ENCODE data around the gene GCC2. TPM values are rescaled to one million over a fixed set of nuclear protein-coding genes. Genes with fewer than 3 reads are reported as not detected.
A peak's percentile ranks its signal among the peaks of the same experiment; 100 is the strongest.

Gene GCC2
- polyA plus RNA-seq, 1 of the 3 experiments (the other 2 are of a cell fraction): 4.5 TPM

DNA sequence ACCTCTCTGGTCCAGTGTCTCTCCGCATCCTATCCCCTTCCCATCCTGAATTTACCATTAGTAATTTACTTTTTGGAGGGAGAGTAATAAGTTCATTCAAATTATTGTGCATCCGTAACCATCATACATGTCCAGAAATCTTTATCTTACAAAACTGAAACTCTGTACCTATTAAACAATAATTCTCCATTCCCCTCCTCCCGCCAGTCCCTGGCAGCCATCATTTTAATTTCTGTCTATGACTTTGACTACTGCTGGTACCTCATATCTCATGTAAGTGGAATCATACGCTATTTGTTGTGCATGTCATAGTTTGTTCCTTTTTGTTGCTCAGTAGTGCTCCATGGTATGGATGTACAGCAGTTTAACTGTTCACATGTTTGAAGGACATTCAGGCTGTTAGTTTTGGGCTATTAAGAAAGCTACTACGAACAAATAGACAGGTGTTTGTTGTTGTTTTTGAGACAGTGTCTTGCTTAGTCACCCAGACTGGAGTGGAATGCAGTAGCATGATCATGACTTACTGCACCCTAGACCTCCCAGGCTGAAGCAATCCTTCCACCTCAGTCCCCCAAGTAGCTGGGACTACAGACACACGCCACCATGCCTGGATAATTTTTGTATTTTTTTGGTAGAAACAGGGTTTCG lies 87.3 kb downstream of the GCC2 start:
- Histone ChIP-seq H3K9ac (peak overlapping the region; percentile 92; the same call in 1 of the 2 replicates), H3F3A (replicated peaks; ENCODE audit: insufficient read depth) (peaks cover 12% of the 10 kb centered on the region), H3K27me3 (ENCODE audit: insufficient read depth) (no peaks in the 10 kb centered on the region), H3K36me3 (replicated peaks in 1 of 2; ENCODE audit: control insufficient read depth in 1 of 2, insufficient read depth in 2 of 2, low read length in 1 of 2) (peaks cover 0 to 7% of the 10 kb centered on the region in 2 experiments), H3K9me2 (no peaks in the 10 kb centered on the region), H3K27ac (ENCODE audit: low read depth in 2 of 2, low read length in 1 of 2) (peak overlapping the region in 1 of 2 experiments; percentile 85; a peak in 1 of 4 replicates), H3K9me3 (no peaks in the 10 kb centered on the region), H3K4me1 (ENCODE audit: control insufficient read depth in 1 of 2, insufficient read depth in 2 of 2, low read depth in 1 of 2, low read length in 1 of 2) (peaks cover 12% of the 10 kb centered on the region in 2 experiments; a peak in 3 of 4 replicates), H3K79me2 (ENCODE audit: insufficient read depth) (peaks cover 80% of the 10 kb centered on the region), H2AFZ (ENCODE audit: low read depth) (no peak overlapping the region), H4K20me1 (ENCODE audit: insufficient read depth) (peaks cover 62% of the 10 kb centered on the region), H3K4me2 (peak overlapping the region; percentile 76), H3K4me3 (ENCODE audit: low read depth in 2 of 2, low read length in 1 of 2) (peak overlapping the region; percentile 87 to 98; a peak in 3 of 4 replicates)
- ChIA-PET POLR2A (no interaction called here), CTCF (interaction anchor here (1.4 to 2.0 kb wide), 3 partner anchors 8 to 100 kb away, joined by 4 to 13 read pairs (median 6); no protein-coding TSS in a partner anchor)
- no peak for DNase-seq
- TF ChIP-seq EP300 (IDR thresholded peaks at IDR 0.05; ENCODE audit: borderline replicate concordance in 1 of 2, low read depth in 1 of 2, low read length in 1 of 2) (no peak), NRF1 (IDR thresholded peaks at IDR 0.05; ENCODE audit: low read depth, low read length) (no peak), TAF1 (IDR thresholded peaks at IDR 0.05; ENCODE audit: borderline replicate concordance, low read depth, low read length) (no peak), CHD2 (IDR thresholded peaks at IDR 0.05; ENCODE audit: low read length, partially characterized antibody) (no peak), NFIC (IDR thresholded peaks at IDR 0.05; ENCODE audit: borderline replicate concordance) (no peak), FOSL2 (IDR thresholded peaks at IDR 0.05; ENCODE audit: borderline replicate concordance, low read depth) (no peak), RXRA (IDR thresholded peaks at IDR 0.05; ENCODE audit: borderline replicate concordance, low read depth) (no peak), GATA2 (CRISPR knock-in tag; IDR thresholded peaks at IDR 0.05) (no peak), TEAD4 (IDR thresholded peaks at IDR 0.05; ENCODE audit: borderline replicate concordance, insufficient read depth) (no peak)
- TF ChIP-seq, protein P1, sequence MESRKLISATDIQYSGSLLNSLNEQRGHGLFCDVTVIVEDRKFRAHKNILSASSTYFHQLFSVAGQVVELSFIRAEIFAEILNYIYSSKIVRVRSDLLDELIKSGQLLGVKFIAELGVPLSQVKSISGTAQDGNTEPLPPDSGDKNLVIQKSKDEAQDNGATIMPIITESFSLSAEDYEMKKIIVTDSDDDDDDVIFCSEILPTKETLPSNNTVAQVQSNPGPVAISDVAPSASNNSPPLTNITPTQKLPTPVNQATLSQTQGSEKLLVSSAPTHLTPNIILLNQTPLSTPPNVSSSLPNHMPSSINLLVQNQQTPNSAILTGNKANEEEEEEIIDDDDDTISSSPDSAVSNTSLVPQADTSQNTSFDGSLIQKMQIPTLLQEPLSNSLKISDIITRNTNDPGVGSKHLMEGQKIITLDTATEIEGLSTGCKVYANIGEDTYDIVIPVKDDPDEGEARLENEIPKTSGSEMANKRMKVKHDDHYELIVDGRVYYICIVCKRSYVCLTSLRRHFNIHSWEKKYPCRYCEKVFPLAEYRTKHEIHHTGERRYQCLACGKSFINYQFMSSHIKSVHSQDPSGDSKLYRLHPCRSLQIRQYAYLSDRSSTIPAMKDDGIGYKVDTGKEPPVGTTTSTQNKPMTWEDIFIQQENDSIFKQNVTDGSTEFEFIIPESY (IDR thresholded peaks at IDR 0.05; ENCODE audit: borderline replicate concordance, low read depth): no peak
- TF ChIP-seq, protein P2, sequence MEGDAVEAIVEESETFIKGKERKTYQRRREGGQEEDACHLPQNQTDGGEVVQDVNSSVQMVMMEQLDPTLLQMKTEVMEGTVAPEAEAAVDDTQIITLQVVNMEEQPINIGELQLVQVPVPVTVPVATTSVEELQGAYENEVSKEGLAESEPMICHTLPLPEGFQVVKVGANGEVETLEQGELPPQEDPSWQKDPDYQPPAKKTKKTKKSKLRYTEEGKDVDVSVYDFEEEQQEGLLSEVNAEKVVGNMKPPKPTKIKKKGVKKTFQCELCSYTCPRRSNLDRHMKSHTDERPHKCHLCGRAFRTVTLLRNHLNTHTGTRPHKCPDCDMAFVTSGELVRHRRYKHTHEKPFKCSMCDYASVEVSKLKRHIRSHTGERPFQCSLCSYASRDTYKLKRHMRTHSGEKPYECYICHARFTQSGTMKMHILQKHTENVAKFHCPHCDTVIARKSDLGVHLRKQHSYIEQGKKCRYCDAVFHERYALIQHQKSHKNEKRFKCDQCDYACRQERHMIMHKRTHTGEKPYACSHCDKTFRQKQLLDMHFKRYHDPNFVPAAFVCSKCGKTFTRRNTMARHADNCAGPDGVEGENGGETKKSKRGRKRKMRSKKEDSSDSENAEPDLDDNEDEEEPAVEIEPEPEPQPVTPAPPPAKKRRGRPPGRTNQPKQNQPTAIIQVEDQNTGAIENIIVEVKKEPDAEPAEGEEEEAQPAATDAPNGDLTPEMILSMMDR (IDR thresholded peaks at IDR 0.05): no peak
- 89% methylated on average over 7 of the region's 7 CpGs for WGBS (ENCODE audit: low lambda C conversion rate)

DNA sequence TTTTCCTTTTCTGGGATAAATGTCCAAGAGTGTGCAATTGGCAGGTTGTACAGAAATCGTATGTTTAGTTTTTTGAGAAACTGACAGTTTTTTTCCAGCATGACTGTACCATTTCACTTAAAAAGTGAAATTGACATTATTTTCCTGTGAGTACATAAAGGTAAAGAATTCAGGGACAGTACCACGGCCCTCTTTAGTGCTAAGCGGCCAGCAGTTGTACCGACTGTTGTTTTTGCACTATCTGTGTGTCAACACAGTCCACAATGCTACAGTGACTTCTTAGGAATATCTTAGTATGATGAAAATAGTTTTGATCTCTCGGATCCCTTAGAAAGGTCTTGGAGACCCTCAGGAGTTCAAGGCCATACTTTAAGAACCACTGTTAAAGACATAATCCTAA lies 87.9 kb downstream of the GCC2 start:
- CTCF ChIA-PET: no interaction called here
- peak overlapping the region; percentile 76 for H3K4me2 ChIP-seq
- H3K27me3 ChIP-seq (ENCODE audit: insufficient read depth): no peaks in the 10 kb centered on the region
- H3K9ac ChIP-seq: no peak overlapping the region
- peaks cover 12% of the 10 kb centered on the region in 2 experiments; a peak in 3 of 4 replicates for H3K4me1 ChIP-seq (ENCODE audit: control insufficient read depth in 1 of 2, insufficient read depth in 2 of 2, low read depth in 1 of 2, low read length in 1 of 2)
- peaks cover 0 to 7% of the 10 kb centered on the region in 2 experiments for H3K36me3 ChIP-seq (replicated peaks in 1 of 2; ENCODE audit: control insufficient read depth in 1 of 2, insufficient read depth in 2 of 2, low read length in 1 of 2)
- no peak for DNase-seq
- peaks cover 67% of the 10 kb centered on the region for H4K20me1 ChIP-seq (ENCODE audit: insufficient read depth)
- 86% methylated on average over 5 of the region's 5 CpGs for WGBS (ENCODE audit: low lambda C conversion rate)
- no peaks in the 10 kb centered on the region for H3K9me2 ChIP-seq
- H3K4me3 ChIP-seq (ENCODE audit: low read depth in 2 of 2, low read length in 1 of 2): peak overlapping the region in 1 of 2 experiments; percentile 98; a peak in 3 of 4 replicates
- H3K79me2 ChIP-seq (ENCODE audit: insufficient read depth): peaks cover 86% of the 10 kb centered on the region
- no peaks in the 10 kb centered on the region for H3K9me3 ChIP-seq
- no peak overlapping the region for H2AFZ ChIP-seq (ENCODE audit: low read depth)
- H3F3A ChIP-seq (replicated peaks; ENCODE audit: insufficient read depth): peaks cover 12% of the 10 kb centered on the region
- POLR2A ChIA-PET: no interaction called here
- no peak overlapping the region for H3K27ac ChIP-seq (ENCODE audit: low read depth in 2 of 2, low read length in 1 of 2)
- TF ChIP-seq RAD21 (IDR thresholded peaks at IDR 0.05; ENCODE audit: low read length) (no peak), MXI1 (IDR thresholded peaks at IDR 0.05; ENCODE audit: low read depth, low read length) (no peak), FOXJ3 (CRISPR knock-in tag; IDR thresholded peaks at IDR 0.05) (no peak), NFIC (IDR thresholded peaks at IDR 0.05; ENCODE audit: borderline replicate concordance) (no peak), TEAD4 (IDR thresholded peaks at IDR 0.05; ENCODE audit: borderline replicate concordance, insufficient read depth) (no peak), TAF1 (IDR thresholded peaks at IDR 0.05; ENCODE audit: borderline replicate concordance, low read depth, low read length) (no peak), RXRA (IDR thresholded peaks at IDR 0.05; ENCODE audit: borderline replicate concordance, low read depth) (no peak), RFX5 (IDR thresholded peaks at IDR 0.05; ENCODE audit: low read length) (no peak)
- TF ChIP-seq, protein P3, sequence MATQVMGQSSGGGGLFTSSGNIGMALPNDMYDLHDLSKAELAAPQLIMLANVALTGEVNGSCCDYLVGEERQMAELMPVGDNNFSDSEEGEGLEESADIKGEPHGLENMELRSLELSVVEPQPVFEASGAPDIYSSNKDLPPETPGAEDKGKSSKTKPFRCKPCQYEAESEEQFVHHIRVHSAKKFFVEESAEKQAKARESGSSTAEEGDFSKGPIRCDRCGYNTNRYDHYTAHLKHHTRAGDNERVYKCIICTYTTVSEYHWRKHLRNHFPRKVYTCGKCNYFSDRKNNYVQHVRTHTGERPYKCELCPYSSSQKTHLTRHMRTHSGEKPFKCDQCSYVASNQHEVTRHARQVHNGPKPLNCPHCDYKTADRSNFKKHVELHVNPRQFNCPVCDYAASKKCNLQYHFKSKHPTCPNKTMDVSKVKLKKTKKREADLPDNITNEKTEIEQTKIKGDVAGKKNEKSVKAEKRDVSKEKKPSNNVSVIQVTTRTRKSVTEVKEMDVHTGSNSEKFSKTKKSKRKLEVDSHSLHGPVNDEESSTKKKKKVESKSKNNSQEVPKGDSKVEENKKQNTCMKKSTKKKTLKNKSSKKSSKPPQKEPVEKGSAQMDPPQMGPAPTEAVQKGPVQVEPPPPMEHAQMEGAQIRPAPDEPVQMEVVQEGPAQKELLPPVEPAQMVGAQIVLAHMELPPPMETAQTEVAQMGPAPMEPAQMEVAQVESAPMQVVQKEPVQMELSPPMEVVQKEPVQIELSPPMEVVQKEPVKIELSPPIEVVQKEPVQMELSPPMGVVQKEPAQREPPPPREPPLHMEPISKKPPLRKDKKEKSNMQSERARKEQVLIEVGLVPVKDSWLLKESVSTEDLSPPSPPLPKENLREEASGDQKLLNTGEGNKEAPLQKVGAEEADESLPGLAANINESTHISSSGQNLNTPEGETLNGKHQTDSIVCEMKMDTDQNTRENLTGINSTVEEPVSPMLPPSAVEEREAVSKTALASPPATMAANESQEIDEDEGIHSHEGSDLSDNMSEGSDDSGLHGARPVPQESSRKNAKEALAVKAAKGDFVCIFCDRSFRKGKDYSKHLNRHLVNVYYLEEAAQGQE (IDR thresholded peaks at IDR 0.05; ENCODE audit: low read depth, low read length): no peak
- TF ChIP-seq, protein P4, sequence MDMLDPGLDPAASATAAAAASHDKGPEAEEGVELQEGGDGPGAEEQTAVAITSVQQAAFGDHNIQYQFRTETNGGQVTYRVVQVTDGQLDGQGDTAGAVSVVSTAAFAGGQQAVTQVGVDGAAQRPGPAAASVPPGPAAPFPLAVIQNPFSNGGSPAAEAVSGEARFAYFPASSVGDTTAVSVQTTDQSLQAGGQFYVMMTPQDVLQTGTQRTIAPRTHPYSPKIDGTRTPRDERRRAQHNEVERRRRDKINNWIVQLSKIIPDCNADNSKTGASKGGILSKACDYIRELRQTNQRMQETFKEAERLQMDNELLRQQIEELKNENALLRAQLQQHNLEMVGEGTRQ (IDR thresholded peaks at IDR 0.05; ENCODE audit: borderline replicate concordance, low read depth, low read length): no peak

All from SK-N-SH (cell line).